Measurements from ENCODE around the gene ATN1. TPM values are rescaled to one million over a fixed set of nuclear protein-coding genes. Genes with fewer than 3 reads are reported as not detected.
A peak's percentile ranks its signal among the peaks of the same experiment; 100 is the strongest.

ATN1 gene
- total RNA-seq, 2 donors from 2014 or later: 37.1 to 68.9 TPM

DNA sequence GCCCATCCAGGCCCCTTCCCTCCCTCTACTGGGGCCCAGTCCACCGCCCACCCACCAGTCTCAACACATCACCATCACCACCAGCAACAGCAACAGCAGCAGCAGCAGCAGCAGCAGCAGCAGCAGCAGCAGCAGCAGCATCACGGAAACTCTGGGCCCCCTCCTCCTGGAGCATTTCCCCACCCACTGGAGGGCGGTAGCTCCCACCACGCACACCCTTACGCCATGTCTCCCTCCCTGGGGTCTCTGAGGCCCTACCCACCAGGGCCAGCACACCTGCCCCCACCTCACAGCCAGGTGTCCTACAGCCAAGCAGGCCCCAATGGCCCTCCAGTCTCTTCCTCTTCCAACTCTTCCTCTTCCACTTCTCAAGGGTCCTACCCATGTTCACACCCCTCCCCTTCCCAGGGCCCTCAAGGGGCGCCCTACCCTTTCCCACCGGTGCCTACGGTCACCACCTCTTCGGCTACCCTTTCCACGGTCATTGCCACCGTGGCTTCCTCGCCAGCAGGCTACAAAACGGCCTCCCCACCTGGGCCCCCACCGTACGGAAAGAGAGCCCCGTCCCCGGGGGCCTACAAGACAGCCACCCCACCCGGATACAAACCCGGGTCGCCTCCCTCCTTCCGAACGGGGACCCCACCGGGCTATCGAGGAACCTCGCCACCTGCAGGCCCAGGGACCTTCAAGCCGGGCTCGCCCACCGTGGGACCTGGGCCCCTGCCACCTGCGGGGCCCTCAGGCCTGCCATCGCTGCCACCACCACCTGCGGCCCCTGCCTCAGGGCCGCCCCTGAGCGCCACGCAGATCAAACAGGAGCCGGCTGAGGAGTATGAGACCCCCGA, 9.1 kb downstream of the ATN1 start:
- DNase-seq (ENCODE audit: low spot score): no peak
- Histone ChIP-seq H3K27me3 (no peaks in the 10 kb centered on the region), H3K4me1 (peaks cover 0 to 71% of the 10 kb centered on the region in 2 donors), H3K9me3 (no peaks in the 10 kb centered on the region), H3K4me3 (peak overlapping the region; percentile 42 to 72), H3K36me3 (peaks cover 28% of the 10 kb centered on the region), H3K27ac (peak overlapping the region; percentile 87 to 95)
- TF ChIP-seq, protein P1, sequence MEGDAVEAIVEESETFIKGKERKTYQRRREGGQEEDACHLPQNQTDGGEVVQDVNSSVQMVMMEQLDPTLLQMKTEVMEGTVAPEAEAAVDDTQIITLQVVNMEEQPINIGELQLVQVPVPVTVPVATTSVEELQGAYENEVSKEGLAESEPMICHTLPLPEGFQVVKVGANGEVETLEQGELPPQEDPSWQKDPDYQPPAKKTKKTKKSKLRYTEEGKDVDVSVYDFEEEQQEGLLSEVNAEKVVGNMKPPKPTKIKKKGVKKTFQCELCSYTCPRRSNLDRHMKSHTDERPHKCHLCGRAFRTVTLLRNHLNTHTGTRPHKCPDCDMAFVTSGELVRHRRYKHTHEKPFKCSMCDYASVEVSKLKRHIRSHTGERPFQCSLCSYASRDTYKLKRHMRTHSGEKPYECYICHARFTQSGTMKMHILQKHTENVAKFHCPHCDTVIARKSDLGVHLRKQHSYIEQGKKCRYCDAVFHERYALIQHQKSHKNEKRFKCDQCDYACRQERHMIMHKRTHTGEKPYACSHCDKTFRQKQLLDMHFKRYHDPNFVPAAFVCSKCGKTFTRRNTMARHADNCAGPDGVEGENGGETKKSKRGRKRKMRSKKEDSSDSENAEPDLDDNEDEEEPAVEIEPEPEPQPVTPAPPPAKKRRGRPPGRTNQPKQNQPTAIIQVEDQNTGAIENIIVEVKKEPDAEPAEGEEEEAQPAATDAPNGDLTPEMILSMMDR (IDR thresholded peaks at IDR 0.05): no peak

DNA sequence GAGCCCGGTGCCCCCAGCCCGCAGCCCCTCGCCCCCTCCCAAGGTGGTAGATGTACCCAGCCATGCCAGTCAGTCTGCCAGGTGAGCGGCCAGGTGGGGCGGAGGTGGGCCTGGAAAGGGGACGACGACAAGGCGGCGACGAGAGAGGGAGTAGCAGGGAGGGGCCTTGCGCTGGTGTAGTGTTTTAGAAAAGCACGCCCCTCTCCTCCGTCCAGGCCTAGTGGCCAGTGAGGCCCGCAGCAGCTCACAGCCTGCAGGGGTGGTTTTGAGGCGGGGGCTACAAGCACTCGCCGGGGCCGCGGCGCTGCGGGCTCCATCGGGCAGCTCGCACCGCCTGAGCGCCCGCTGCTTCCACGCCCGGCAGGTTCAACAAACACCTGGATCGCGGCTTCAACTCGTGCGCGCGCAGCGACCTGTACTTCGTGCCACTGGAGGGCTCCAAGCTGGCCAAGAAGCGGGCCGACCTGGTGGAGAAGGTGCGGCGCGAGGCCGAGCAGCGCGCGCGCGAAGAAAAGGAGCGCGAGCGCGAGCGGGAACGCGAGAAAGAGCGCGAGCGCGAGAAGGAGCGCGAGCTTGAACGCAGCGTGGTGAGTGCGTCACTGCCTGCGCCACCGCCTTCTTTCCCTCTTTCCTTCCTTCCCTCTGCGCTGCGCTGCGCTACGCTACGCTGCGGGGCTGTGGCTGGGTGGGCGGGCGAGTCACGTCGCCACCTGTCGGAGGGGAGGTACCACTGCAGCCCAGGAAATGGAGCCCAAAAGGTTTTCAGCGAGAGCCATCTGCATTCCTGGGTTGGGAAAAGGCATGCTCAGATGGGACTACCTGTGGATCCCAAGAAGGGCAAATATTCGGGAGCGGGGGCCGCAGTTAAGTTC, 10.0 kb downstream of the ATN1 start:
- H3K4me1 ChIP-seq: peaks cover 0 to 65% of the 10 kb centered on the region in 2 donors
- peak; percentile 94 for DNase-seq (ENCODE audit: low spot score)
- TF ChIP-seq, protein P1 (IDR thresholded peaks at IDR 0.05): peak; percentile 95 to 97
- no peaks in the 10 kb centered on the region for H3K27me3 ChIP-seq
- H3K4me3 ChIP-seq: peak overlapping the region; percentile 42 to 72
- peaks cover 28% of the 10 kb centered on the region for H3K36me3 ChIP-seq
- no peaks in the 10 kb centered on the region for H3K9me3 ChIP-seq
- peak overlapping the region; percentile 87 to 95 for H3K27ac ChIP-seq

DNA sequence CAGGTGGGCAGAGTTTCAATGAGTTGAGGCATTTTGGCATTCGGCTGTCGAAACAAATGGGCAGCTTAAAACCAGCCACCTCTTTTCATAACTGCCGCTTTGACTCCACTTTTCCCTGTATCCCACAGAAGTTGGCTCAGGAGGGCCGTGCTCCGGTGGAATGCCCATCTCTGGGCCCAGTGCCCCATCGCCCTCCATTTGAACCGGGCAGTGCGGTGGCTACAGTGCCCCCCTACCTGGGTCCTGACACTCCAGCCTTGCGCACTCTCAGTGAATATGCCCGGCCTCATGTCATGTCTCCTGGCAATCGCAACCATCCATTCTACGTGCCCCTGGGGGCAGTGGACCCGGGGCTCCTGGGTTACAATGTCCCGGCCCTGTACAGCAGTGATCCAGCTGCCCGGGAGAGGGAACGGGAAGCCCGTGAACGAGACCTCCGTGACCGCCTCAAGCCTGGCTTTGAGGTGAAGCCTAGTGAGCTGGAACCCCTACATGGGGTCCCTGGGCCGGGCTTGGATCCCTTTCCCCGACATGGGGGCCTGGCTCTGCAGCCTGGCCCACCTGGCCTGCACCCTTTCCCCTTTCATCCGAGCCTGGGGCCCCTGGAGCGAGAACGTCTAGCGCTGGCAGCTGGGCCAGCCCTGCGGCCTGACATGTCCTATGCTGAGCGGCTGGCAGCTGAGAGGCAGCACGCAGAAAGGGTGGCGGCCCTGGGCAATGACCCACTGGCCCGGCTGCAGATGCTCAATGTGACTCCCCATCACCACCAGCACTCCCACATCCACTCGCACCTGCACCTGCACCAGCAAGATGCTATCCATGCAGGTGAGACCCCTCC, 10.8 kb downstream of the ATN1 start:
- no peaks in the 10 kb centered on the region for H3K27me3 ChIP-seq
- peaks cover 0 to 66% of the 10 kb centered on the region in 2 donors for H3K4me1 ChIP-seq
- TF ChIP-seq, protein P1 (IDR thresholded peaks at IDR 0.05): no peak
- peak overlapping the region; percentile 42 to 72 for H3K4me3 ChIP-seq
- H3K36me3 ChIP-seq: peaks cover 28% of the 10 kb centered on the region
- H3K27ac ChIP-seq: peak overlapping the region; percentile 87 to 95
- H3K9me3 ChIP-seq: no peaks in the 10 kb centered on the region
- no peak for DNase-seq (ENCODE audit: low spot score)

DNA sequence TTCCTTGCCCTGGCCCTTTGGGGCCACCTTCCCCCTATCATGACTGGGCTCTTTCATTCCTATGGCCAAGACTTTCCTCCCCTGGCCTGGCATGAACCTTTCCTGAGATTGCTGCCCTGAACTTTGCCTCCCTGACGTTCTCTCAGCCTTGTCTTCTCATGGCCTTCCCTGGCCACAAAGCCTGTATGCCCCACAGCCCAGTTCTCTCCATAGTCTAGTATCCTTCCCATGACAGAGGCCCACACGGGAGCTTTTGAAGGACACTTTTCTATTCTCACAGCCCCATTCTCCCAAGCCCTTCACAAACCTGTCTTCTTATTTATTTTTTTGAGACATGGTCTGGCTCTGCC, 11.4 kb downstream of the ATN1 start:
- no peaks in the 10 kb centered on the region for H3K9me3 ChIP-seq
- TF ChIP-seq, protein P1 (IDR thresholded peaks at IDR 0.05): no peak
- no peaks in the 10 kb centered on the region for H3K27me3 ChIP-seq
- peaks cover 22% of the 10 kb centered on the region for H3K36me3 ChIP-seq
- no peak for DNase-seq (ENCODE audit: low spot score)
- H3K4me1 ChIP-seq: peaks cover 0 to 61% of the 10 kb centered on the region in 2 donors
- no peak overlapping the region for H3K27ac ChIP-seq
- H3K4me3 ChIP-seq: no peak overlapping the region

DNA sequence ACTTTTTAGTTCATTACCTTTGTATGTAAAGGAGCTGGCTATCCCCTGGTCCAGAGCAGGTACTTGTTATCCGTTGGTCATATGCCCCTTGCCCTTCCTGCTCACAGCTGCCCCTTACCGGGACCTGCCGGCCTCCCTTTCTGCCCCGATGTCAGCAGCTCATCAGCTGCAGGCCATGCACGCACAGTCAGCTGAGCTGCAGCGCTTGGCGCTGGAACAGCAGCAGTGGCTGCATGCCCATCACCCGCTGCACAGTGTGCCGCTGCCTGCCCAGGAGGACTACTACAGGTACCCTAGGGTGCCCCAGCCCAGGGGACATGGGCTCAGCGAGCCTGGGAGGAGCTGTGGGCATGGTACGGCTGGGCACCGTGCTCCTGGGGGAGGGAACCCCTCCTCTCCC, 13.5 kb downstream of the ATN1 start:
- H3K4me1 ChIP-seq: peaks cover 0 to 58% of the 10 kb centered on the region in 2 donors

More for the DNA sequence above, 13.5 kb downstream of the ATN1 start:
- no peaks in the 10 kb centered on the region for H3K27me3 ChIP-seq
- no peak overlapping the region for H3K27ac ChIP-seq
- H3K4me3 ChIP-seq: no peak overlapping the region
- peaks cover 9% of the 10 kb centered on the region for H3K36me3 ChIP-seq
- DNase-seq (ENCODE audit: low spot score): no peak
- no peaks in the 10 kb centered on the region for H3K9me3 ChIP-seq
- TF ChIP-seq, protein P1 (IDR thresholded peaks at IDR 0.05): no peak
